HEK293T (cell line): ENCODE measurements around the gene BLACAT1.
A peak's percentile ranks its signal among the peaks of the same experiment; 100 is the strongest.

Source experiments
- CTCF ChIA-PET: fragments of 350-600 bp; formaldehyde crosslinking; extraction: SDS; loops from one replicate; lab custom pipeline; 2021; ENCODE audit warnings: antibody characterized with exemption, inconsistent platforms; lab: Yijun Ruan, JAX
- POLR2A ChIA-PET: fragments of 350-600 bp; formaldehyde crosslinking; extraction: SDS; loops from one replicate; lab custom pipeline; 2020; ENCODE audit warnings: antibody characterized with exemption, inconsistent platforms; lab: Yijun Ruan, JAX
- DNase-seq: peaks from one replicate; pipeline ENCODE4 v3.0.0; 2012; ENCODE audit warnings: mixed read lengths; ENCODE audit errors: extremely low spot score
- ARNT ChIP-seq: fragments of 450-650 bp; IDR thresholded peaks from 2 replicates; pipeline ENCODE4 v1.6.1; 2017; ENCODE audit warnings: mild to moderate bottlenecking
- BHLHE40 ChIP-seq: fragments of 450-650 bp; IDR thresholded peaks from 2 replicates; pipeline ENCODE4 v1.6.1; 2016; ENCODE audit warnings: mild to moderate bottlenecking, moderate library complexity, borderline replicate concordance
- CTBP1 ChIP-seq: fragments of 450-650 bp; IDR thresholded peaks from 2 replicates; pipeline ENCODE4 v1.6.1; 2016; ENCODE audit warnings: borderline replicate concordance
- ELF4 ChIP-seq: fragments of 450-650 bp; IDR thresholded peaks from 2 replicates; pipeline ENCODE4 v1.6.1; 2017; ENCODE audit warnings: antibody characterized with exemption
- FOXA1 ChIP-seq: fragments of 450-650 bp; IDR thresholded peaks from 2 replicates; pipeline ENCODE4 v1.6.1; 2016; ENCODE audit warnings: mild to moderate bottlenecking
- FOXK2 ChIP-seq: fragments of 450-650 bp; IDR thresholded peaks from 2 replicates; pipeline ENCODE4 v1.6.1; 2016; ENCODE audit warnings: mild to moderate bottlenecking
- FOXM1 ChIP-seq: fragments of 450-650 bp; IDR thresholded peaks from 2 replicates; pipeline ENCODE4 v1.6.1; 2017; ENCODE audit warnings: mild to moderate bottlenecking, borderline replicate concordance
- HDGF ChIP-seq: fragments of 450-650 bp; IDR thresholded peaks from 2 replicates; pipeline ENCODE4 v1.6.1; 2017; ENCODE audit warnings: antibody characterized with exemption, borderline replicate concordance
- L3MBTL2 ChIP-seq: fragments of 450-650 bp; conservative IDR thresholded peaks from 2 replicates; pipeline ENCODE4 v1.6.1; 2016; ENCODE audit warnings: mild to moderate bottlenecking
- LEF1 ChIP-seq: fragments of 450-650 bp; IDR thresholded peaks from 2 replicates; pipeline ENCODE4 v1.6.1; 2017; ENCODE audit warnings: mild to moderate bottlenecking, borderline replicate concordance
- NFRKB ChIP-seq: fragments of 450-650 bp; IDR thresholded peaks from 2 replicates; pipeline ENCODE4 v1.6.1; 2016; ENCODE audit warnings: mild to moderate bottlenecking, moderate library complexity
- PKNOX1 ChIP-seq: fragments of 450-650 bp; IDR thresholded peaks from 2 replicates; pipeline ENCODE4 v1.6.1; 2016
- SP1 ChIP-seq: fragments of 450-650 bp; IDR thresholded peaks from 2 replicates; pipeline ENCODE4 v1.6.1; 2017
- SUZ12 ChIP-seq: fragments of 450-650 bp; IDR thresholded peaks from 2 replicates; pipeline ENCODE4 v1.6.1; 2016; ENCODE audit warnings: mild to moderate bottlenecking
- TARDBP ChIP-seq: fragments of 450-650 bp; IDR thresholded peaks from 2 replicates; pipeline ENCODE4 v1.6.1; 2016
- ZNF384 ChIP-seq: fragments of 450-650 bp; IDR thresholded peaks from 2 replicates; pipeline ENCODE4 v1.6.1; 2016

Gene BLACAT1

GRCh38 chr1:205500240-205501233 lies 44.7 kb upstream of the BLACAT1 start:
- POLR2A ChIA-PET = no interaction called here
- no peak for DNase-seq
- TF ChIP-seq ARNT = no peak
- TF ChIP-seq FOXK2 = no peak
- TF ChIP-seq ZNF384 = no peak
- no peak for TF ChIP-seq PKNOX1
- TF ChIP-seq L3MBTL2 = no peak
- no peak for TF ChIP-seq SUZ12
- TF ChIP-seq BHLHE40 = no peak
- no peak for TF ChIP-seq LEF1
- TF ChIP-seq FOXM1 = no peak
- no peak for TF ChIP-seq NFRKB
- TF ChIP-seq ELF4 = no peak
- TF ChIP-seq TARDBP = no peak
- TF ChIP-seq CTBP1 = no peak
- TF ChIP-seq HDGF = no peak
- TF ChIP-seq FOXA1 = no peak
- TF ChIP-seq SP1 = no peak
- CTCF ChIA-PET = interaction anchor here (0.8 to 4.8 kb wide), 2 partner anchors 12 to 24 kb away, joined by 3 to 22 read pairs; no protein-coding TSS in a partner anchor

GRCh38 chr1:205499789-205500188 lies 43.9 kb upstream of the BLACAT1 start:
- ChIA-PET POLR2A (interaction anchor here (1.4 kb wide), 1 partner anchor 10 kb away, joined by 3 read pairs; no protein-coding TSS in a partner anchor), CTCF (interaction anchor here (0.8 to 4.8 kb wide), 3 partner anchors 12 to 25 kb away, joined by 3 to 22 read pairs (median 3); no protein-coding TSS in a partner anchor)
- TF ChIP-seq FOXM1 = no peak
- no peak for TF ChIP-seq FOXA1
- TF ChIP-seq NFRKB = no peak
- no peak for TF ChIP-seq CTBP1
- TF ChIP-seq SUZ12 = no peak
- TF ChIP-seq L3MBTL2 = no peak
- TF ChIP-seq LEF1 = no peak
- no peak for TF ChIP-seq BHLHE40
- no peak for TF ChIP-seq ARNT
- no peak for TF ChIP-seq HDGF
- no peak for TF ChIP-seq FOXK2
- TF ChIP-seq ZNF384 = no peak
- no peak for TF ChIP-seq ELF4
- TF ChIP-seq SP1 = no peak
- no peak for TF ChIP-seq TARDBP
- no peak for TF ChIP-seq PKNOX1
- no peak for DNase-seq

GRCh38 chr1:205497351-205497750 lies 41.5 kb upstream of the BLACAT1 start:
- DNase-seq = no peak
- POLR2A ChIA-PET = no interaction called here
- TF ChIP-seq HDGF (no peak), PKNOX1 (no peak), BHLHE40 (no peak), CTBP1 (no peak), NFRKB (no peak), LEF1 (no peak), SP1 (no peak), TARDBP (no peak), FOXA1 (no peak), ARNT (no peak), ELF4 (no peak), L3MBTL2 (no peak)
- CTCF ChIA-PET = interaction anchor here (1.5 kb wide), 1 partner anchor 9 kb away, joined by 4 read pairs; no protein-coding TSS in a partner anchor

- DNase-seq = no peak
- CTCF ChIA-PET = interaction anchor here (0.6 to 1.5 kb wide), 2 partner anchors 9 to 511 kb away, joined by 3 to 4 read pairs; no protein-coding TSS in a partner anchor
- no peak for TF ChIP-seq CTBP1
- no peak for TF ChIP-seq HDGF
- no peak for TF ChIP-seq FOXM1
- TF ChIP-seq ZNF384 = no peak
- no peak for TF ChIP-seq SUZ12
- no peak for TF ChIP-seq L3MBTL2
- TF ChIP-seq TARDBP = no peak
- no peak for TF ChIP-seq ELF4
- no peak for TF ChIP-seq BHLHE40
- TF ChIP-seq NFRKB = no peak
- no peak for TF ChIP-seq FOXA1
- TF ChIP-seq LEF1 = no peak
- no peak for TF ChIP-seq SP1
- TF ChIP-seq FOXK2 = no peak
- POLR2A ChIA-PET = no interaction called here
Measured at GRCh38 chr1:205496661-205497060, 40.8 kb upstream of the BLACAT1 start.

GRCh38 chr1:205495237-205495823 lies 39.5 kb upstream of the BLACAT1 start:
- peak; percentile 32 for DNase-seq
- TF ChIP-seq PKNOX1 (peak; percentile 94), NFRKB (no peak), CTBP1 (no peak), FOXM1 (no peak)
- POLR2A ChIA-PET = no interaction called here
- CTCF ChIA-PET = interaction anchor here (0.7 to 4.9 kb wide), 5 partner anchors 9 to 178 kb away, joined by 3 to 35 read pairs (median 3); partner anchors contain the start of gene CDK18
